KBM-7 (cell line): ENCODE data around the gene DMPK.
"Not testable (repeated sequence)": the region's sequence is repeated elsewhere in the genome, so short reads cannot be mapped to it uniquely, and the experiment has no call there.

ENCODE experiments used
- DNase-seq: peaks from one replicate; pipeline ENCODE4 v3.0.0-alpha.2; 2015
- in situ Hi-C: fragments of 300-500 bp; cut with MboI; formaldehyde crosslinking; loops from 2 replicates; pipeline ENCODE4 v1.14.3; 2020; ENCODE audit warnings: low sequenced_read_pairs, low pct_unique_long_range_greater_than_20kb, mixed read lengths

Gene DMPK

GRCh38 chr19:45761714-45762113 is 20.6 kb downstream of the DMPK start:
- in situ Hi-C loops = no loop called here

GRCh38 chr19:45758921-45759320 is 23.4 kb downstream of the DMPK start:
- no peak for DNase-seq
- in situ Hi-C loops = no loop called here

More at GRCh38 chr19:45761714-45762113, 20.6 kb downstream of the DMPK start:
- DNase-seq = no peak

GRCh38 chr19:45757695-45758094 is 24.6 kb downstream of the DMPK start:
- no peak for DNase-seq
- in situ Hi-C loops = no loop called here

- in situ Hi-C loops = no loop called here
- DNase-seq = no peak
Observed at GRCh38 chr19:45754323-45754722, 28.0 kb downstream of the DMPK start.

GRCh38 chr19:45753548-45753947 is 28.7 kb downstream of the DMPK start:
- in situ Hi-C loops = no loop called here
- DNase-seq = no peak

GRCh38 chr19:45752639-45753038 is 29.7 kb downstream of the DMPK start:
- in situ Hi-C loops = no loop called here
- DNase-seq = no peak

- DNase-seq, in situ Hi-C loops: not testable (repeated sequence)
Observed at GRCh38 chr19:45751483-45751882, 30.8 kb downstream of the DMPK start.

- in situ Hi-C loops = no loop called here
- no peak for DNase-seq
Observed at GRCh38 chr19:45747513-45747912, 34.8 kb downstream of the DMPK start.

GRCh38 chr19:45746866-45747265 is 35.4 kb downstream of the DMPK start:
- in situ Hi-C loops = no loop called here
- no peak for DNase-seq

GRCh38 chr19:45745606-45746005 is 36.7 kb downstream of the DMPK start:
- in situ Hi-C loops = no loop called here

GRCh38 chr19:45742969-45743368 is 39.3 kb downstream of the DMPK start:
- no peak for DNase-seq
- in situ Hi-C loops = no loop called here

More at GRCh38 chr19:45745606-45746005, 36.7 kb downstream of the DMPK start:
- DNase-seq = no peak

GRCh38 chr19:45739498-45740439 is 42.5 kb downstream of the DMPK start:
- in situ Hi-C loops = no loop called here
- DNase-seq = peak; percentile 49

- in situ Hi-C loops = no loop called here
- no peak for DNase-seq
Observed at GRCh38 chr19:45733160-45733810, 49.0 kb downstream of the DMPK start, which contains the start of gene MEIOSIN. Gene MEIOSIN, plus strand, starts transcription at chr19:45733439. Its CDS starts 1,938 bp downstream, at chr19:45735377.

GRCh38 chr19:45730368-45731288 is 51.7 kb downstream of the DMPK start, which contains the start of gene FBXO46:
Gene FBXO46, minus strand, starts transcription at chr19:45730896. Its CDS starts 17,401 bp downstream, at chr19:45713495.
- in situ Hi-C loops = no loop called here
- peak; percentile 99 for DNase-seq

- no peak for DNase-seq
- in situ Hi-C loops = no loop called here
Observed at GRCh38 chr19:45729800-45730290, 52.4 kb downstream of the DMPK start.

GRCh38 chr19:45728683-45729082 is 53.6 kb downstream of the DMPK start:
- DNase-seq, in situ Hi-C loops: not testable (repeated sequence)

- in situ Hi-C loops, DNase-seq: not testable (repeated sequence)
Observed at GRCh38 chr19:45720065-45720464, 62.2 kb downstream of the DMPK start.
